Upper lobe of left lung (tissue), 4 donors: ENCODE data around the gene GVQW3.

Source experiments
- POLR2A ChIP-seq, 4 donors: fragments of 450-650 bp; IDR thresholded peaks; one replicate each; pipeline ENCODE4 v1.5.1; 2016 to 2017; ENCODE audit warnings: antibody characterized with exemption in 4 of 4, mild to moderate bottlenecking in 2 of 4
- TF ChIP-seq, protein P1 (sequence below), 6 experiments: fragments of 450-650 bp in 4 of 6; fragments of 200-600 bp in 2 of 6; sonication (generic) in 2 of 6; IDR thresholded peaks; one replicate each; pipeline ENCODE4 v1.5.1; 2016 to 2019; ENCODE audit warnings: antibody characterized with exemption in 6 of 6

DNA sequence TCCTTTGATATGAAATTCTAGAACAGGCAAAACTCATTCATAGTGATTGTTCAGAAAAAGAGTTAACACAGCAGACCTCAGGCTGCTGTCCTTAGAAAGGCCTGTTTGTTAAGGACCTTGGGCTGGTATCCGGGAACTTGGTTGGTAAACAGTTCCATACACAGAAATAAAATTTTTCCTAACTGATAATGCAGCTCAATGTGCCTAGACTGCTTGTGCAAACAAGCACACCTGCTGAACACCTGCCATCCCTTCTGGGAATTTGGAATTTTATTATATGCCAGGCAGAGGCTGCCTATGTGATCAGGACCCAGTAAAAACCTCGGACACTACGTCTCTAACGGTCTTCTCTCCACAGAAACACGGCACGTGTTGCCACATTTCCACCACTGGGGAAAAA lies 11.7 kb upstream of the GVQW3 start:
- TF ChIP-seq, protein P1, sequence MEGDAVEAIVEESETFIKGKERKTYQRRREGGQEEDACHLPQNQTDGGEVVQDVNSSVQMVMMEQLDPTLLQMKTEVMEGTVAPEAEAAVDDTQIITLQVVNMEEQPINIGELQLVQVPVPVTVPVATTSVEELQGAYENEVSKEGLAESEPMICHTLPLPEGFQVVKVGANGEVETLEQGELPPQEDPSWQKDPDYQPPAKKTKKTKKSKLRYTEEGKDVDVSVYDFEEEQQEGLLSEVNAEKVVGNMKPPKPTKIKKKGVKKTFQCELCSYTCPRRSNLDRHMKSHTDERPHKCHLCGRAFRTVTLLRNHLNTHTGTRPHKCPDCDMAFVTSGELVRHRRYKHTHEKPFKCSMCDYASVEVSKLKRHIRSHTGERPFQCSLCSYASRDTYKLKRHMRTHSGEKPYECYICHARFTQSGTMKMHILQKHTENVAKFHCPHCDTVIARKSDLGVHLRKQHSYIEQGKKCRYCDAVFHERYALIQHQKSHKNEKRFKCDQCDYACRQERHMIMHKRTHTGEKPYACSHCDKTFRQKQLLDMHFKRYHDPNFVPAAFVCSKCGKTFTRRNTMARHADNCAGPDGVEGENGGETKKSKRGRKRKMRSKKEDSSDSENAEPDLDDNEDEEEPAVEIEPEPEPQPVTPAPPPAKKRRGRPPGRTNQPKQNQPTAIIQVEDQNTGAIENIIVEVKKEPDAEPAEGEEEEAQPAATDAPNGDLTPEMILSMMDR (IDR thresholded peaks at IDR 0.05): no peak
- TF ChIP-seq POLR2A (IDR thresholded peaks at IDR 0.05): no peak
